ENCODE results near the gene SLC2A1. TPM values are rescaled to one million over a fixed set of nuclear protein-coding genes. Genes with fewer than 3 reads are reported as not detected.
A peak's percentile ranks its signal among the peaks of the same experiment; 100 is the strongest.

Gene SLC2A1
- total RNA-seq, 1 experiment from 2014 or later: 327 TPM

DNA sequence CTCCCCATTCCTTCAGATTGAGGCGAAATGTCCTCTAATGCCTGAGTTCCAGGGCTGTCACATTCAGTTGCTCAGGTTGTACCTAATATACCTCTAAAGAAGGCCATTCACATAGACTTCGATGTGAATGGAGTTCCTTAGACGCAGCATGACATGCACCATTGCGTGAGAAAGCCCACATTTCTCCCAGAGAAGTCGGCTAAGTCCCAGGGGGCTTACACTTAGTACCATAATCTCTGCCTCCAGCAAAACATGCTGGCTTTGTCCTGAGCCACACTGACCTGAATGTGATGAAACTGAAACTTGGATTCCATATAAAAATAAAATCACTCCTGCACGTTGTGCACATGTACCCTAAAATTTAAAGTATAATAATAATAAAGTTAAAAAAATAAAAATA is 23.2 kb upstream of the SLC2A1 start:
- DNase-seq: no peak
- no peaks in the 10 kb centered on the region for H3K27me3 ChIP-seq (ENCODE audit: insufficient read depth, low read depth)
- no TSS peak for BruUV-seq (replicated peaks)
- no peaks in the 10 kb centered on the region for H3K4me1 ChIP-seq (replicated peaks; ENCODE audit: insufficient read depth)
- H3K27ac ChIP-seq: no peak overlapping the region
- no peaks in the 10 kb centered on the region for H3K9me2 ChIP-seq (ENCODE audit: insufficient read depth)
- no peaks in the 10 kb centered on the region for H3K79me2 ChIP-seq (ENCODE audit: low read depth)
- CTCF ChIA-PET: interaction anchor here (1.1 kb wide), 1 partner anchor 59 kb away, joined by 3 read pairs; no protein-coding TSS in a partner anchor
- H3F3A ChIP-seq (ENCODE audit: insufficient read depth, low read depth): no peaks in the 10 kb centered on the region
- H3K36me3 ChIP-seq (ENCODE audit: low read depth): no peaks in the 10 kb centered on the region
- no peak overlapping the region for H3K4me3 ChIP-seq
- no peak for TF ChIP-seq EZH2 (IDR thresholded peaks at IDR 0.05; ENCODE audit: low read depth)
- TF ChIP-seq, protein P1, sequence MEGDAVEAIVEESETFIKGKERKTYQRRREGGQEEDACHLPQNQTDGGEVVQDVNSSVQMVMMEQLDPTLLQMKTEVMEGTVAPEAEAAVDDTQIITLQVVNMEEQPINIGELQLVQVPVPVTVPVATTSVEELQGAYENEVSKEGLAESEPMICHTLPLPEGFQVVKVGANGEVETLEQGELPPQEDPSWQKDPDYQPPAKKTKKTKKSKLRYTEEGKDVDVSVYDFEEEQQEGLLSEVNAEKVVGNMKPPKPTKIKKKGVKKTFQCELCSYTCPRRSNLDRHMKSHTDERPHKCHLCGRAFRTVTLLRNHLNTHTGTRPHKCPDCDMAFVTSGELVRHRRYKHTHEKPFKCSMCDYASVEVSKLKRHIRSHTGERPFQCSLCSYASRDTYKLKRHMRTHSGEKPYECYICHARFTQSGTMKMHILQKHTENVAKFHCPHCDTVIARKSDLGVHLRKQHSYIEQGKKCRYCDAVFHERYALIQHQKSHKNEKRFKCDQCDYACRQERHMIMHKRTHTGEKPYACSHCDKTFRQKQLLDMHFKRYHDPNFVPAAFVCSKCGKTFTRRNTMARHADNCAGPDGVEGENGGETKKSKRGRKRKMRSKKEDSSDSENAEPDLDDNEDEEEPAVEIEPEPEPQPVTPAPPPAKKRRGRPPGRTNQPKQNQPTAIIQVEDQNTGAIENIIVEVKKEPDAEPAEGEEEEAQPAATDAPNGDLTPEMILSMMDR (conservative IDR thresholded peaks at IDR 0.05): no peak
- POLR2A ChIA-PET (ENCODE audit: unreplicated experiment): no interaction called here
- no peaks in the 10 kb centered on the region for H3K9me3 ChIP-seq (ENCODE audit: insufficient read depth, low read depth)
- H2AFZ ChIP-seq: no peak overlapping the region
- no peak overlapping the region for H3K4me2 ChIP-seq
- intact Hi-C loops (cut with micrococcal nuclease; ENCODE audit: unreplicated experiment): no loop called here
- no peaks in the 10 kb centered on the region for H4K20me1 ChIP-seq (ENCODE audit: insufficient read depth)

DNA sequence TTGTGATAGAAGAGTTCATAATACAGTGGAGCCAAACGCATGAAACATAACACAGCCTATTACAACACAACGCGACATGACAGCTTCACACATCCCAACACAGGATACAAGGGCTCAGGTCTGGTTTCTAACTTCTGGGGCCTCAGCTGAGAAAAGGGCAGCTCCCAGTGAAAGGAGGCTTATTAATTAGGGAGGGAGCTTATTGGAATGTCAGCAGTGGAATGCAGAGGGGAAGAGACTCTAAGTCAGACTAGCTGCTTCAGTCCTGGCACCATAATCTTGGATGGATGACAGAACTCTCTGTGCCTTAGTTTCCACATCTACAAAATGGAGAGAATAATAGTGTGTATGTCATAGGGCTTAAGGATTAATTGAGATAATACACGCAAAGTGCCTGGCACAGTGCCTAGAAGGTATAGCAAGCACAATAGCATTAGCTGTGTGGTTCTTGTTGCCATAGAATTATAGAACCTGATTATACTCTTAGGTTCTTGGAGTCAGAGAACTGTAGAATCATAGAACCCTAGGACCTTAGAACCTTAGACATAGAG is 22.7 kb upstream of the SLC2A1 start:
- no peaks in the 10 kb centered on the region for H3K9me3 ChIP-seq (ENCODE audit: insufficient read depth, low read depth)
- no peaks in the 10 kb centered on the region for H4K20me1 ChIP-seq (ENCODE audit: insufficient read depth)
- no peak overlapping the region for H3K27ac ChIP-seq
- H3K36me3 ChIP-seq (ENCODE audit: low read depth): no peaks in the 10 kb centered on the region
- DNase-seq: no peak
- CTCF ChIA-PET: no interaction called here
- TF ChIP-seq, protein P1 (conservative IDR thresholded peaks at IDR 0.05): no peak
- no peak for TF ChIP-seq EZH2 (IDR thresholded peaks at IDR 0.05; ENCODE audit: low read depth)
- H3K4me2 ChIP-seq: no peak overlapping the region
- no peaks in the 10 kb centered on the region for H3K27me3 ChIP-seq (ENCODE audit: insufficient read depth, low read depth)
- no peaks in the 10 kb centered on the region for H3F3A ChIP-seq (ENCODE audit: insufficient read depth, low read depth)
- H3K4me3 ChIP-seq: no peak overlapping the region
- no TSS peak for BruUV-seq (replicated peaks)
- no peaks in the 10 kb centered on the region for H3K4me1 ChIP-seq (replicated peaks; ENCODE audit: insufficient read depth)
- POLR2A ChIA-PET (ENCODE audit: unreplicated experiment): no interaction called here
- H3K9me2 ChIP-seq (ENCODE audit: insufficient read depth): no peaks in the 10 kb centered on the region
- intact Hi-C loops (cut with micrococcal nuclease; ENCODE audit: unreplicated experiment): no loop called here
- H2AFZ ChIP-seq: no peak overlapping the region
- no peaks in the 10 kb centered on the region for H3K79me2 ChIP-seq (ENCODE audit: low read depth)

DNA sequence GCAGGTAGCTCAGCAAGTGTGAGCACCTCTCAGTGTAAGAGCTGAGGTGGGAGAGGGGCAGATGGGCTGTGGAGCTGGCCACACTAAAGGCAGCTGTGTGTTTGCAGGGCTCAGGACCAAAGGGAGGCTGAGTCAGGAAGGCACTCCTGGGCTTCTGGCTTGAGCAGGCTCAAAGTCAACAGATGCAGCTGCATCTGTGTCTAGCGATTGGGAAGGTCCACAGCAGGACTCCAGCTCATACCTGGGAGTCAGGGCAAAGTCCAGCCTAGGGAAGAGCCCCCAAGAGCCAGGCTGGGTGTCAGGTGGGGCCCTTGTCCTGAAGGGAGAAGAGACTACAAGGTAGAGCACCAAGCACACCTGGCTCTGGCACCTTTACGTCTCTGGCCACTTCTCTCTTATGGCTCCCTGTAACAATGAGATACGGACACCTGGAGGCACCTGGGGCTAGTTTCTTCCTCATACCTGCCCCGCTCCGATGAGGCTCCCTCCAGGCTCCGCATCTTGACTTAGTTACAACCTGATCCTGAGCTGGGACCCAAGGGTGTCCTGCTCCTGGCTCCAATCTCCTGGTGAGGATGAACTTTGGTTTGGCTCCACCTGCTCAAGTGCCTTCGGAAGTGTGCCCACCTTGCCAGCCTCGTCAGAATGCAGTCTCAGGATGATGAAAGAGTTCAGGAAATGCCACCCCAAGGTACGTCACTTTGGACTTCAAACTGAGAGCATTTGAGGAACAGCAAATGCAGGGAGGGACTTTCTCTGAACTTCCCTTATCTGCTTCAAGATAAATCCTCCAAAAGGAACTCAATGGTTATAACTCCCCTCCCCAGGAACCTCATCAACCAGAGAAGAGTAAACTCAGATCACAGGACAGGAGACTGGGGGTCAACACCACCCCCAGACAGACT is 21.5 kb upstream of the SLC2A1 start:
- CTCF ChIA-PET: no interaction called here
- H3K27ac ChIP-seq: no peak overlapping the region
- no peaks in the 10 kb centered on the region for H3F3A ChIP-seq (ENCODE audit: insufficient read depth, low read depth)
- no peak overlapping the region for H3K4me2 ChIP-seq
- TSS peak; percentile 47 for BruUV-seq (replicated peaks)
- intact Hi-C loops (cut with micrococcal nuclease; ENCODE audit: unreplicated experiment): no loop called here
- no peak for DNase-seq
- H3K4me3 ChIP-seq: no peak overlapping the region
- no peaks in the 10 kb centered on the region for H3K9me3 ChIP-seq (ENCODE audit: insufficient read depth, low read depth)
- no peak for TF ChIP-seq EZH2 (IDR thresholded peaks at IDR 0.05; ENCODE audit: low read depth)
- TF ChIP-seq, protein P1 (conservative IDR thresholded peaks at IDR 0.05): no peak
- H3K4me1 ChIP-seq (replicated peaks; ENCODE audit: insufficient read depth): no peaks in the 10 kb centered on the region
- no peaks in the 10 kb centered on the region for H3K36me3 ChIP-seq (ENCODE audit: low read depth)
- POLR2A ChIA-PET (ENCODE audit: unreplicated experiment): interaction anchor here (0.6 kb wide), 1 partner anchor 70 kb away, joined by 5 read pairs; no protein-coding TSS in a partner anchor
- no peaks in the 10 kb centered on the region for H4K20me1 ChIP-seq (ENCODE audit: insufficient read depth)
- no peak overlapping the region for H2AFZ ChIP-seq
- no peaks in the 10 kb centered on the region for H3K9me2 ChIP-seq (ENCODE audit: insufficient read depth)
- H3K27me3 ChIP-seq (ENCODE audit: insufficient read depth, low read depth): no peaks in the 10 kb centered on the region
- no peaks in the 10 kb centered on the region for H3K79me2 ChIP-seq (ENCODE audit: low read depth)

All from PC-9 (cell line).